ENCODE data around the gene LPXN. TPM values are rescaled to one million over a fixed set of nuclear protein-coding genes. Genes with fewer than 3 reads are reported as not detected.
A peak's percentile ranks its signal among the peaks of the same experiment; 100 is the strongest.
"Not testable (repeated sequence)": the region's sequence is repeated elsewhere in the genome, so short reads cannot be mapped to it uniquely, and the experiment has no call there.

The LPXN gene
- total RNA-seq, 1 donor from 2014 or later: 4.0 TPM

DNA sequence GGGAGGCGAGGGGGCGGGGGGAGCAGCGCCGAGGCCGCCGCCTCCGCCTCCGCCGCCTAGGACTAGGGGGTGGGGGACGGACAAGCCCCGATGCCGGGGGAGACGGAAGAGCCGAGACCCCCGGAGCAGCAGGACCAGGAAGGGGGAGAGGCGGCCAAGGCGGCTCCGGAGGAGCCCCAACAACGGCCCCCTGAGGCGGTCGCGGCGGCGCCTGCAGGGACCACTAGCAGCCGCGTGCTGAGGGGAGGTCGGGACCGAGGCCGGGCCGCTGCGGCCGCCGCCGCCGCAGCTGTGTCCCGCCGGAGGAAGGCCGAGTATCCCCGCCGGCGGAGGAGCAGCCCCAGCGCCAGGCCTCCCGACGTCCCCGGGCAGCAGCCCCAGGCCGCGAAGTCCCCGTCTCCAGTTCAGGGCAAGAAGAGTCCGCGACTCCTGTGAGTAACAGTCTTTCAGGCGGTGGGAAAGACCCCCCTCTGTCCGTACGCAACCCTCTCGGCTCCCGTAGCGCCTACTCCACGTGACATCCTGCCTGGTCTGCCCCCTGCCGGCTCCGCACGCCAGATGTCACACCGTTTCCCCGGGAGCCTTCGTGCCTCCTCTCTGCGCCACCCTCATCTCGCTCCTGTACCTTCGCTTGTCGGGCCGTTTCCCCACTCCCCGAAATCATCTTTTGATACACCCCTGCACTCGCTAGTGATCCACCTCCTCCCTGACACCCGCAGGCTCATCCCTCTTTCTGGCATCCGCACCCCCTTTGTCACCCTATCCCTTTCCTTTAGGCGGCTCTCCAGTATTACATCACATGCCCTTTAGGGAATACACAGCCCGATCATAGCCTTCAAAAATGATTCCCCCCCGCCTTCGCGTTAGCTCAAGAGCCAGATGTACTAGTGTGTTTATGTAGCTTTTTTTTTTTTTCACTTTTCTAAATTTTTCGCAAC is 3.8 kb upstream of the LPXN start:
- peak; percentile 78 for DNase-seq (ENCODE audit: low read depth, low spot score)

DNA sequence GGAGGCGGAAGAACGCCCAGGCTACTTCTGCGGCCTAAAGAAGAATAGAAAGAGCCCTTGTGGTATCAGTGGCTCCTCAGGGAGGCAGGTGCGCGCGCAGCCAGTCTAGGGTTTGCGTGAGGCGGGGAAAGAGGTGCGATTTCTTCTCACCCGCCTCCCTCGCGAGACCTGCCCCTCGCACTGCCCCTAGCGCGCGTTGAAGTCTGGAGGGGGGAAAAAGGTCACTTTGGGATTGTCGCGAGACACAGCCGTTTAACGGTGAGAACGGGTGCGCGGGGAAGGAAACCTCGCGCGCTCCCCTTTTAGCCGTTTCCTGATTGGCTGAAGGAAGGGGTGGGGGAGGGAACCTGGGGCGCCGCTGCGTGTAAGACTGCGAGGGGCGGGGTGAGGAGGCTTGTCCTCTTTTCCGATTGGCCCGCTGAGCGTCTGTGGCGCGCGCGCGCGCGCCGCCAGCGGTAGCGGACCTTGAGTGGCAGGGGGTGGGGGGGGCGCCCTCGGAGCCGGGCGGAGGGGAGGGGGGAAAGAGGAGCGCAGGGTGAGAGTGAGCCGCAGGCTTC is 3.1 kb upstream of the LPXN start, which contains the start of gene ZFP91:
ZFP91 (plus strand) TSS at position 429 of the 557 bp plus-strand sequence. CDS start 219 bp downstream, outside the sequence.
- peak; percentile 95 for DNase-seq (ENCODE audit: low read depth, low spot score)

GRCh38 chr11:58578136-58578634 is 2.5 kb upstream of the LPXN start:
- peak; percentile 94 for DNase-seq (ENCODE audit: low read depth, low spot score)

GRCh38 chr11:58577555-58578135 is 2.0 kb upstream of the LPXN start:
- peak; percentile 80 for DNase-seq (ENCODE audit: low read depth, low spot score)

DNA sequence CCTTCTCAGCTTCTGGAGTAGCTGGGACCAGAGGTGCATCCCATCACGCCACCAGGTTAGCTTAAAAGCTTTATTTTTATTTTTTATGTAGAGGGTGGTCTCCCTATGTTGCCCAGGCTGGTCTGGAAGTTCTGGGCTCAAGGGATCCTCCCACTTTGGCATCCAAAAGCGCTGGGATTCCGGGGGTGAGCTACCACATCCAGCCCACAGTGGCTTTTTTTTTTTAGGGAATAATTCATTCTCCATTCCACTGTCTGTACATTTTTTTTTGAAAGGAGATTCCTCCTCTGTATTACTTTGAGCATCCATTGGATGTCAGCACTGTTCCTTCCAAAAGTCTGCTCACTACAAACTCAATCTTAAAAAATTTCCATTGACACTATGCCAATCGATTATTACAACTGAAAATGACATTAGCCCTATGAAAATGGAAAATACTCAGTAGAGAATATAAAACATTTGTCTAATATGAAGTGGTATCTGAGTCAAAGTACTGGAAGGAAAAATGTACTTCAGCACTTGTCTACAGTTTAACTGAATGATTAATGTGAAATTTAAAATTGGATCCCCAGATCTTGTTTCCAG is 1.3 kb upstream of the LPXN start:
- DNase-seq (ENCODE audit: low read depth, low spot score): no peak

- DNase-seq (ENCODE audit: low read depth, low spot score): no peak
These were observed 775 bp downstream of the LPXN start for GRCh38 chr11:58574881-58575280.

GRCh38 chr11:58573451-58574104 is 2.1 kb downstream of the LPXN start:
- peak; percentile 45 for DNase-seq (ENCODE audit: low read depth, low spot score)

DNA sequence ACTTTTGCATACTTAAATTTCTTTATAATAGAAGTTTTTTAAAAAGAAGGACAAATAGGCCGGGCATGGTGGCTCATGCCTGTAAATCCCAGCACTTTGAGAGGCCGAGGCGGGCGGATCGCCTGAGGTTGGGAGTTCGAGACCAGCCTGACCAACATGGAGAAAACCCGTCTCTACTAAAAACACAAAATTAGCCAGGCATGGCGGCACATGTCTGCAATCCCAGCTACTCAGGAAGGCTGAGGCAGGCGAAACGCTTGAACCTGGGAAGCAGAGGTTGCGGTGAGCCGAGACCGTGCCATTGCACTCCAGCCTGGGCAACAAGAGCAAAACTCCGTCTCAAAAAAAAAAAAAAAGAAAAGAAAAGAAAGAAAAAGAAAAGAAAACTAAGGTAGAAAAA is 2.8 kb downstream of the LPXN start:
- not testable (repeated sequence) for DNase-seq (ENCODE audit: low read depth, low spot score)

DNA sequence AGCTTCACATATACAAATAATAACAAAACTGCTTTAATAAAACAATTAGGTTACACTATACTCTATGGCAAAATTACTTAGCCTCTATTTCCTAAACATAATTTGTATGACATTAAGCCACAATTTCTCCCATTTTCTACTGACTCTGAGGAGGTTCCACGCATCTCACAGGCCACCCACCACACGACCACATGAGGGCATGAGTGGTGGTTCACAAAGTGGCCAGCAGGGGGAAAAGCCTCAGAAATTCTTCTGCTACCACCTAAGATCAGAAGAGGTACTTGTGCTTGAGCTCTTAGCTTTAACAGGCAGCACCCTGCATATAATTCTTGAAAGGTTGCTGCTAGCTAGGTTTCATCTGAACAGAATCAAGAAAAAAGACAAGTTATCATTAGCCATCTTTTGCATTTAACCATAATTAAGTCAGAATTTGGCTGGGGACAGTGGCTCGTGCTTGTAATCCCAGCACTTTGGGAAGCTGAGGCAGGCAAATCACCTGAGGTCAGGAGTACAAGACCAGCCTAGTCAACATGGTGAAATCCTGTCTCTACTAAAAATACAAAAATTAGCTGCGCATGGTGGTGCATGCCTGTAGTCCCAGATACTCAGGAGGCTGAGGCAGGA is 7.7 kb downstream of the LPXN start:
- DNase-seq (ENCODE audit: low read depth, low spot score): no peak

- DNase-seq (ENCODE audit: low read depth, low spot score): no peak
These were observed 11.4 kb downstream of the LPXN start for GRCh38 chr11:58564231-58564630.

DNA sequence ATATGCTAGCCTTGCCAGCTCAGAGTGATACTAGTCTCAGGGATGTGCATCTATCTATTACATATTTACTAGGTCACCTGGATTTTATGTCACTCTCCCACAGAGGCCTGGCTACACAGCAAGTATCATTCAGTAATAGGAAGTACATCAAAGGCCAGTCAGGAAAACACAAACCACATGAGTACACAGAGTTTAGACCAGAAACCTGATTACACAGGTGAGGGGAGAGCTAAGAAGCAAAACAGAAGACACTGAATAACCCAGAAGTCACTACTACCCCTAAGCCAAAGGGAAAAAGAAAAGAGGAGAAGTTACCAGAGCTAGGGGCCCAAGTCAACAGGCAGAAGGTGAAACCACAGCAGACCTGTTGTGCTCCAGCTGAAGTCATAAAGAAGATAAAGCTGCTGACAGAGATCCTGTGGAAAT is 13.3 kb downstream of the LPXN start:
- DNase-seq (ENCODE audit: low read depth, low spot score): no peak

DNA sequence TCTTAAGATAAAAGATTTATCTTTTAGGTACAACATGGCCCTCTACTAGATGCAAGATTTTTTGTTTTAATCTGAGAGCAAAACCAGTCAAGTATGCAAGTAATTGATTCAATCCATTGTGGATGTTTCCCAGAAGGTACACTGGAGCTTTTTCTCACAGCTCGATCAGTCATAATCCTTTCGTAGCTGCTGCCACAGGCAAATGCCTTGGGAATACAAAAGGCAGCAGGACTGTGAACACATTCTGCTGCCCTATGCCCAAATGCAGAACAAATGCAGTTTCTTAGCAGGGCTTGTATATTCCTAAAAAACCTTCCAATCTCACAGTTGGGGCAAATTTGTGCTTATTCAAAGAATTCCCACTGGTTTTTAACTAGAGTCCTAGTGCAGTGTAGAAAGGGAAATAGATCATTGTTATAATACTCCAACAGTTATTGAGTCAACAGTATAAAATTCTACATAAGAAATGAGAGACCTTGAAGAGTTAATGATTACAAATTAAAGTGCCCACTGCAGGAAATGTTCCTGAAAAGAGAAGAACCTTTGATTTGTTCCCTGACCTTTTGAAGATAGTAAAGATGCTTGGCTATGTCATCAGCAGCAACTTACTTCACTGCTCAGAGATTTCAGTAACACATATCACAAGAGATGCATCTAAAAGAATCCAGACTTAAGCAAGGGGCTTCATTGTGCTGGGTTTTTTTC is 14.1 kb downstream of the LPXN start:
- DNase-seq (ENCODE audit: low read depth, low spot score): no peak

DNA sequence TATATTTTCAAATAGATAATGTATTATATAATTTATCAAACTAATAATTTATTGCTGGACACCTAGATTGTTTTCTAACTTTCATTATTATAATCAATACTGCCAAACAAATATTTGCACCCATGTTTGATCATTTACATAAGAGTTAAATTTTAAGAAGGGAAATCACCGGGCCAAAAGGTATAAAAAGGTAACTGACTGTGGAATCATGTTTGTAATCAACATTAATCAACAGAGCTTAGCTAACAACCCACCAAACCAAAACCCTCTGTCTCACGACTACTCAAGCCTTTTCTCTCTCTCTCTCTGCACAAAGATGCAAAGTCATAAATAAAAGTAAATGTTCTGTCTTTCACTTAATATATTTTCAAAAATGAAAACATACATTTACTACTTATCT is 14.8 kb downstream of the LPXN start:
- no peak for DNase-seq (ENCODE audit: low read depth, low spot score)

DNA sequence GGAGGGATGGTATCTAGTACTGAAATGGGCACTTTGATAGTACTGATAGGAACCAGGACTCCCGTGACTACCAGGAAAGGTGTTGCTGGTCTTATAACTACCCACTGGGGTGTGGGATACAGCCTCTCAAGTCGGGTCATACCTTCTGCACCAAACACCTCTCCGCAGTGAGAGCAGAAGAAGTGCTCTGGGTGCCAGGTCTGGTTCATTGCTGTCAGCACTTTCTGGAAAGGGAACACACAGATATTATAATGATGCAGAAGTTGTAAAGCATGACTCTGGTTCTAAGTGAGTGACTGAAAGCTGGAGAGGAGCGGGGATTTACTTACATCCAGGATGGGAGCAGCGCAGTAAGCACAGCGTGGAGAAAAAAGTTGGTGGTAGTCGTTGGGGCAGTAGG is 26.0 kb downstream of the LPXN start:
- DNase-seq (ENCODE audit: low read depth, low spot score): no peak

DNA sequence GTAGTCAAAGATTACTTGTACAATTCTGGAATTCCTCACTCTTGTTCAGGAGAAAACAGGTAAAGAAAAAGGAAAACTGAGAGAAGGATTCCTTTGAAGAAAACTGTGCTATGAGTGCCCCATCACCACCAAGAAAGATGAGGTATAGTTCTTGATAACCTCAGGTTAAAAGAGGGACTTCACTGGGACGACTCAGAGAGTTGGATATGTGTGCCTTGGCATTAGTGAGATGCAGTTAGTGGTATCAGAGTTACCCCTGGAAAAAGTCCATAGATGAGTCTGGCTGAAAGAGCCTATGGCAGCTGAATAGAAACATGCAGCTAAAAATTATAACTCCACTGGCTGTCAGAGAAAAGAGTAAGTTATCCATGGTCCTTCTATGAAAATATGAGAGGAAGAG is 28.8 kb downstream of the LPXN start:
- no peak for DNase-seq (ENCODE audit: low read depth, low spot score)

GRCh38 chr11:58531865-58532341 is 43.8 kb downstream of the LPXN start:
- DNase-seq (ENCODE audit: low read depth, low spot score): no peak

GRCh38 chr11:58530236-58530635 is 45.4 kb downstream of the LPXN start:
- no peak for DNase-seq (ENCODE audit: low read depth, low spot score)

- no peak for DNase-seq (ENCODE audit: low read depth, low spot score)
These were observed 48.2 kb downstream of the LPXN start for GRCh38 chr11:58527429-58527828.

DNA sequence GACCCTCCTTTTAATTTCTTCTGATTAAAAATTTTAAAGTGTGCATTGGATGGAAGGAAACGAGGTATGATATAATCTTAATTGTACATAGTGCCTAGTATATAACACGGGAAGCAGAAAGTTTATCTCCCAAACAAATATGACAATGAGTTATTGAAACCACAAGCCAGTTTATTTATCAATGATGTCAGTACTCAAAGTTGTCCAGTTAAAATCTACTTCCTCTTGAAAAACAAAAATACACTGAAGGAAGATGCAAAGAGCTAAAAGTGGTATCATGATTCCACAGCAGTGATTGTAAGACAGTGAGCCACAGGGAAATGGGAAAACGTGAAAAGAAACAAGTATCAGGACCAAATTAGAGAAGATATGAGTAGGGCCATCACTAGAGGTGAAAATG is 48.9 kb downstream of the LPXN start:
- DNase-seq (ENCODE audit: low read depth, low spot score): no peak

DNA sequence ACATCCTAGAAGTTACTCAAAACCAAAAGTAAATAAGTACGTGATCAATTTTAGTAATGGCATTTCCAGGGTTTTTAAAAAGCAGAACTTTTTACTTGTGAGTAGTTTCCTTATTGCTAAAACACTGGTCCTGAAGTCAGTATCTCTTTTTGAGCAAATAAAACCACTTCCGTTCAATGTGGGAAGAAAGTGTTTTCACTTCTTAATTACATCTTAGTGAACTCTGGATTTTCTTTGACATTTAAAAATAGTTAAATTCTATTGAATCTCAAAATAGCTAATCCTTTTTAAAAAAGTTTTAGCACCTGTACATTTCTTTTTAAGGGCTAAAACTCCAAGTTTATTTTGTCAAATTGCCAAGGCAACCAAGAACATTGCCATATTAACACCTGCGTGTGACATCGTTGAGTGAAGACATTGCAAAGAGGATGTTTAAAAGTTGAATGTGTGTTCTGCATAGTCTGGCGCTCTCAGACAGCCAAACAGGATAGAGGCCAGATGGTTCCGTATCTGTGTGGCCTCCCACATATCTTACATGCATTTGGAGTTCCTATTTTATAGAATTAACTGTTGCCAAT is 50.5 kb downstream of the LPXN start:
- no peak for DNase-seq (ENCODE audit: low read depth, low spot score)
